HG03066 (cell line): ENCODE measurements around the gene HPS1.

ENCODE experiments used
- ATAC-seq: cut with Tn5 transposase; IDR thresholded peaks from one replicate; pipeline ENCODE4 v1.9.1; 2021; ENCODE audit warnings: low read depth; ENCODE audit not compliant: unreplicated experiment

HPS1 gene

DNA sequence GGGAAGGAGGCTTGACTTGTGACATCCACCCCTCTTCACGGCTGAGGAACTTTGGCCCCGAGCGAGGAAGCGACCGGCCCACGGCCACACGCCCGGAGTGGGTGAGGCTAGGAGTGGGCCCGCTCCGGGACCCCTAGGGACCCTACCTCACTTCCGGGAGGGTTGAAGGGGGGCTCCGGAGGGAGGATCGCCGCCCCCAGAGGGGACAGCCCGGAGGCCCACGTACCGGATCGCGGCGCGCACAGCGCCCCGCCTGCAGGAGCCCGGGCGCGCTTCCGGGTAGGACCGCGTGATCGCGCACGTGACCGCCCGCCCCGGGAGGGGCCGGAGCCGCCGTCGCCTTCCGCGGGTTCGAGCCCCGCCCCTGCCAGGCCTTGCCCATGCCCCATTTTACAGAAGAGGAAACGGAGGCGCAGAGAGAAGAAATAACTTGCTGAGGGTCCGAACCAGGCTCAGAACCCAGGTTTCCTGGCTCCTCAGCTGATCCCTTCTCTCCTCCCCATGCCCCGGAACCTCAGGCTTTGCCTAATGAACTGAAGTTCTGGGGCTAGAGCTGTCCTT, at the start of gene HPS1:
TSS of gene HPS1 (minus strand) at position 275 of the 561 bp plus-strand sequence. CDS start 3,695 bp downstream, outside the sequence.
- peak; percentile 74 for ATAC-seq

DNA sequence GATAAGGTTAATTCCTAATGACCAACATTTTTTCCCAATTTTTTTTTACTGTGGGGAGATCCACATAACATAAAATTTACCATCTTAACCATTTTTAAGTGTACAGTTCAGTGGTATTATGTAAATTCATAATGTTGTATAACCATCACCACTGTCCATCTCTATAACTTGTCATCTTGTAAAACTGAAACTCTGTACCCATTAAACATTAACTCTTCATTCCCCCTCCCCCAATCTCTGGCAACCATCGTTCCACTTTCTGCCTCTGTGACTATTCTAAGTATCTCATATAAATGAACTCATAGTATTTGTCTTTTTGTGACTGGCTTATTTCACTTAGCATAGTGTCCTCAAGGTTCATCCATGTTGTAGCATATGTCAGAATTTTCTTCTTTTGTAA, 46.0 kb upstream of the HPS1 start:
- peak; percentile 86 for ATAC-seq

DNA sequence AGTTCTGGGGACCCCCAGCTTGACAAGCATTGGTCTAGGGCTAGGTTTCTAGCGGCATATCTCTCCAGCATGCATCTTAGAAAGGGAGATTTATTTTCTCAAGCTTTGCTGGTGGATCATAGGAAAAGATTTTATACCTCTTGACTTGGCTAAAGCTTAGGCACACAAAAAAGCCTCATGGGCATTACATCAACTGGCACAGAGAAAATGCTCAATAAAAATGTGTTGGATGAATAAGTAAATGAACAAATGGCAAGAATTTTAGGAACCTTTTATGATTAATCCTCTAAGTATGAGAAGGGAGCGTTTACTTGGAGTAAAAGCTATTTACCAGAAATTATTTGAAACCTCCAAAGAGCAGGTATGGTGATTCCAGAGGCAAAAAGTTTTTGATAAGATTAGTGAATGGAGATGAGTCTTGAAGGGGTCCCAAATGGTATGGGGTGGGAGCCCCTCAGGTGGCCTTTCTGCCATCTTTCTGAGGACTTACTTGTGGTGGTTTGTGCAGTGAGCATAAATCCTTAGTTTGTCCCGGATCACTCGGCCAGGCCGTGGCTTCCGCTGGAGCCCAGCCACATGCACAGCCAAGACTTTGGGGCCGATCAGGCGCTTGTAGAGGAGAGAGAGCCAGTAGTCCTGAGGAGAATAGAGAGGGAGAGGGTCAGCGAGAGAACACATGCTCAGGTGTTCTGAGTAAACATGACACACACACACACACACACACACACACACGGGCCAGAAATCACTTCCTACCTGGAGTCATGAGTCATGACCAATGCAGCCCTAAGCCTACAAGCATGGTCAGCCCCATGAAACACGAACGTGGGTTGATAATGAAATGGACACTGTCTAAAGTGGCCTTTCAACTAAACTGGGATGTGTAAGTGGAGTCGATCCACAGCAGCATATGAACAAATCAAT, 43.1 kb upstream of the HPS1 start:
- ATAC-seq, result no peak

DNA sequence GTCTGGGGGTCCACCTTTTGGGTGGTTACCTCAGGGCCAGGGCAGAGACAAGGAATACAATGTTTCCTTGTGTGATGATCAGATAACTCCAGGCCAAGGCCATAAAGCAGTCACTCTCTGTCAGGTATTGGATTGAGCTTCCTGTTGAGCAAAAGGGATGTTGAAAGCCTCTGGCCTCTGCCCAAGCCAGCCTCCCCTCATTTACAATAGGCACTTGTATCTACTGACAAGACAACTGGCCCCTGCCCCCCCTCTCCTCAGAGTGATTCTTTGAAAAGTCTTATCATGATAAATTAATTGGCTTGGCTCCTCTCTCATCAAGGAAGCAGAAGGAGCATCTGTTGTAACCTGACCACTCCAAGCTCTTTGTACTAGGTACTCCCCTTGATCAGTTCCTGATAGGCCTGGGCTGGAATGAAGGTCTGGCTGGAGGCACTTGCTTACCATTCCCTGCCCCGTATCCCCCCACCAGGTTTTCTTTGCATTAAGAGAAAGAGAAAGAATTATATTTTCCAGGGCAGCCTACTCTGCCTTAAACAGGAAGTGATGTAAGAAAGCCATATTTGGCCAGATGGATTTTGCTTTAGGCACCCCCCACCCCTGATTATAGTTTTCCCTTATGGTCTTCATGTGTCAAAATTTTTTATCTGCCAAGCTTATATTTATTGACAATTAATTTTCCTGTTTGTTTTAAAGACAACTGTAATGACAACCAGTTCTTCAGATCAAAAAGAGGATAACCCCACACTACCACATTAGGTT, 42.1 kb upstream of the HPS1 start:
- ATAC-seq, result no peak

DNA sequence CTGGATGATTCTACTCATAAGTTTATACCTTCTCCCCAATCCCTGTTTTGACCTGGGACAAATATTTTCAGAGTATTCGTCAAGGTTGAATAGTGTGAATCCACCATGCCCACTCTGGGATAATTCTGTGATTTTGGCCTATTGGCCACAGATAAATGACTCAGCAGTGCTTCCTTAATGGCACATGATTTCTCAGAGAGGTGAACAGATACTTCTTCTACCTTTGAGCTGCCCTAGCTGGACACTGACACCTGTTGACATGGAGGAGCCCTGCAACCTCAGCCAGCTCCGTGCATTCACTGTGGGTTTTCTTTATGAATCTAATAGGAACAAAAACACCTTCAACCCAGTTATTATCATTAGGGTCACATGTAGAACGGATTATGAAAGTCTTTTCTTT, 40.9 kb upstream of the HPS1 start:
- ATAC-seq, result no peak

DNA sequence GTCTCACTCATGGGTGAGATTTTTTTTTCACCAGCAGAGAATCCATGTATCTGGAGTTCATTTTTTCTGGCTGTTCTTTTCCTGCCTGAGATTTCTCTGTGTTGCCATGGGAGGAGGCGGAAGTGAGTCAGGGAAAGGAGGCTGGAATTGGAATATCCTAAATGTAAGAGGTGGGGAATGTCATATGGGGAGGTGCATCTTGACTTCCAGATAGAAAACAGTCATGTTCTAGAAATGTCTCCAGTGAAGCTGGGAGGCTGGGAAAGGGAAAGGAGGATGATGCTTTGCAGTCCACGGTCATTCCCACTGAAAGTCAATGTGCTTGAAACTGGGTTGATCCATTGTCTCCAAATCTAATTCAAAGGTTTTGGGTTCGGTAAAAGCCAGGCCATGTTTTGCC, 39.7 kb upstream of the HPS1 start:
- ATAC-seq, result no peak

DNA sequence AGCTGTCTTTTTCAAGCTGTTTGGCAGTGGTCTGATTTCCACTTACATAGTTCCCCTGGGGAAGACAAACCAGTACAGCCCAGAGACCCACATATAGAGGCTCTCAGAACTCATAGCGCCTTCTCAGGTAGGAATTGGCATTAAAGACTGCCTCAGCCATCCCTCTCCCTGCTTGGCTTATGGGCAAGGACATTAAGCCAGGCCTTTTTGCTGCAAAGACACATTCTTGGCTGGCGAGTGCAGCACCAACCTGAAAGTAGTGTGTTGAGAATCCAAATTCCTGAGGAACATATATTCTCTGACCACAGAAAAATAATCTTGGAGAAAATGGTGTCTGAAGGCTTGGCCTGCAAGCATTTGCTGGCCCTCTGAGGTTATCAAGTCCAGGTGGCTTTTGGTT, 39.2 kb upstream of the HPS1 start:
- no peak for ATAC-seq

DNA sequence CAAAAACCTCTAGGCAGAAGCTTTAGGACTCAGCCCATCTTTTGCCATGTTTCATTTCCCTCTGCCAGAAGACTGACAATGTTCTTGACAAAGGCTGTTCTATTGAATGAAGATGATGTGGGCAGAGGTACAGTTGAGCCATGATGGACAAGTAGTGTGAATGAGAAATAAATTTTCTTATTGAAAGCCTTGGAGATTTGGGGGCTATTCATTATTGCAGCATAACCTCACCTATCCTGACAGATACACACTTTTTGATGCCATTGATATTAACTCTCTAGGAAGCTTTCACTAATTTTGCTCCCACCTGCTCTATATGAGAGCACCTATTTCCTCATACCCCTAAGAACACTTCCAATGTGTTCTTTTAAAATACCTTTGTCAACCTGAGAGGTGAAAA, 36.9 kb upstream of the HPS1 start:
- no peak for ATAC-seq

DNA sequence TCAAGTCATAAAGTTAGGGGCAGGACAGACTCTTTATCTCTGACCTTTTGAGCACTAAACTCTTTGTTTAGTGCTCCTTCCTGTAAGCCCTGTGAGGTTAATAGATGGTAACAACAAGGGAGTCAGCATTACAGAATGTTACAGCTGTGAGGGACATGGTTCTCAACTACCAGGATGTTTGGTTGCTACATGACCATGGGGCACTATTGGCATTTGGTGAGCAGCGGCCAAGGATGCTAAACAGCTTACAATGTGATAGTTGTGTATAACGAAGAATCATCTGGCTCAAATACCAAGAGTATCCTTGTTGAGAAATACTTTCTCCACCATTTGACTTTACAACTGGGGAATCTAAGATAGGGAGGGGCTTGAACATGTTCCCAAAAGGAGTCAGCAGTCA, 35.4 kb upstream of the HPS1 start:
- ATAC-seq, result no peak

DNA sequence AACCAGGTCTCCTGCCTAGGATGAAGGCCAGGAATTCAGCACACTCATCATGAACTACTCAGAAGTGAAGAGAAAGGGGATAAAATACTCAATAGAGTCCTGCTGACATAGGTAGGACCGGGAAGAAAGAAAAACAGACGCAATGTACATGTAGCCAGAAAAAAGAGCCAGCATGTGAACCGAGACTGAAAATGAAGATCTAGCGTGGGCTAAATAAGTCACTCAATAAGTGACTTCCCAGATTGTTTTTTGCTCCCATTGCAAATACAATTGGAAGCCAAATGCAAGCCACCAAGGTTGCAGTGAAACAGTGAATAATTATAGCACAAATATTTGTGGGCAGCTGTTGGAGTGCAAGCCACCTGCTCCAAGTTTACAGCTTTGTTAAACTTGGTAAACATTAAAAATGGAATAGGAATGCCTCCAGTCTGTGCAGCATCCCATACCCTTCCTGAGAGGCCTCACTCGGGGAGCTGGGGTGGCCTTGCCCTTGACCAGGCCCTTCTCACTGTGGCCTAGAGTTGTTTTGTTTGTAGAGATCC, 34.7 kb upstream of the HPS1 start:
- ATAC-seq, result no peak

DNA sequence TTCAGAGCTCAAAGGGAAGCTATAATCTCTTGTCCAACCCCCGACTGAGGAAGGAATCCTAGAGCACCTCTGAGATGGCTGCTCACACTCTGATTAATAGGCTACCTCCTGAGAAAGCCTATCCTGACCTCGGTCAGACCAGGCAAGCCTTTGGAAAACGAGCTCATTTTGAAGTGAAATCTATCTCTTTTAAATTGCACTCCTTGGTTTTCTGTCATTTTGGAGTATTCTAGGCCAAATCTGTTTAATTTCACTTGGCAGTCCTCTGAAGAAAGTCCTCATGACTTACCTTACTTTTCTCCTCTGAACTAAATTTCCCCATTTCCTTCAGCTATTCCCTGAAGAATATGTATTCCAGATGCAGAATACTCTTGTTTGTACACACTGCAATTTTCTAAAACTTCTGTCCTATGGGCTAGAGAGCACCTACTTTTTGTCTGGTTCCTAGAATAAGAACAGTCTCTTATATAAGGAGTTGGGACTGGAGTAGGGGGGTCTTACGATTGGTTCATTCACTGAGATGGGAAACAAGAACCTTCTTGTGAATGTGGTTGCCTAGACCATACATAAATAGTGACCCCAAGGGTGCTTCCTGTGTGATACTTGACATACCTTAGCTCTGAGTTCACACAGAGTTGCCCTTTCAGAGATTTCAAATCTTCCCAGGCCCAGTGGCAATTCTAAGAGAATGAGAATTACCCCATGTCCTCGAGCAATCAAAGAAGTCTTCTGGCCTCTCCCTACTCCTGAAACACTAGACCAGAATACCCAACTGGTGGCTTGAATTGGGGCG, 31.9 kb upstream of the HPS1 start:
- ATAC-seq, result no peak

DNA sequence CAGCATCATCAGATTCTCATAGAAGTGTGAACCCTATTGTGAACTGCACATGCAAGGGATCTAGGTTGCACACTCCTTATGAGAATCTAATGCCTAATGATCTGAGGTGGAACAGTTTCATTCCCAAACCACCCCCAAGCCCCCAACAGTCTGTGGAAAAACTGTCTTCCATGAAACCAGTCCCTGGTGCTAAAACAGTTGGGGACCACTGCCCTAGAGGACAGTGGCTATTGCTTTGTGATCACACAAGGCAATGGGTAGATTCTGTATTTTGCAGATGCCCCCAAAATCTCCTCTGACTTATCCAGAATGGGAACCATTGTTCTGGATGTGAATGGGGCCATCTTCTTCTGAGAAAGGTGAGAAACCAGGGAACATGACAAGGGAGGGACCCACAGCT, 31.1 kb upstream of the HPS1 start:
- no peak for ATAC-seq

DNA sequence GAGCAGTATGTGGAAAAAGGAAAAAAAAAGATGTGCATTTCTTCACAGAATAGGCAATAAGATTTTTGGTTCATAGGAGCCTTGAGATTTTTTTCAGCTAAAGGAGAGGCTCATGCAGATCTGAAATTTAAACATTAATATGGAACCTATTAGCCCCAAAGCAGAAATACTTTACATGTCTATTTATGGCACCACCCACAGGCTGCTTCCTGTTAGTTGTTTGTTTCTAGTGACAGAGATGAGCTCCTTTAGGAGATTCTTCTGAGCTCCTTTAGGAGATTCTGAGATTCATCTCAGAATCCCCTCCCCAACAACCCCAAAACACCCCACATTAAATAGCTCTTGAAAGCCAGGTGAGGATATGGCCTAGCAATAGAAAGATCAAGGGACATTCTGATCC, 27.9 kb upstream of the HPS1 start:
- ATAC-seq, result peak; percentile 51

DNA sequence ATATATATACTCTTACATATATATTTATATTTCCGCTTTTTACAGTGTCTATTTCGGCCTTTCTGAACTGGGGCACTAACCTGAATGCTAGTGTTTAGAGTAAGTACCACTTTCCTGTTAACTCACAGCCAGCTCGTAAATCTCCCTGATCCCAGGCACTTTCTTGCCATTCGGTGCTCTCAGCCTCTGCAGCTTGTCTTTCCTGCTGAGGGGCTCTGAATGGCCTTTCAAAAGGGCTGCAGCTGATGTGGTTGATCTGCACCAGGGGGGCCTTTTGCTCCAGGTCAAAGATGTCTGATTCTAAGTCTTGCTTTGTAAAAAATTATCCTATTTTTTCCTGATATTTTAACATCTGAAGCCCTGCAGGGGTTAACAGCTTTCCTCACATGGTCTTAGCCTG, 25.5 kb upstream of the HPS1 start:
- no peak for ATAC-seq

DNA sequence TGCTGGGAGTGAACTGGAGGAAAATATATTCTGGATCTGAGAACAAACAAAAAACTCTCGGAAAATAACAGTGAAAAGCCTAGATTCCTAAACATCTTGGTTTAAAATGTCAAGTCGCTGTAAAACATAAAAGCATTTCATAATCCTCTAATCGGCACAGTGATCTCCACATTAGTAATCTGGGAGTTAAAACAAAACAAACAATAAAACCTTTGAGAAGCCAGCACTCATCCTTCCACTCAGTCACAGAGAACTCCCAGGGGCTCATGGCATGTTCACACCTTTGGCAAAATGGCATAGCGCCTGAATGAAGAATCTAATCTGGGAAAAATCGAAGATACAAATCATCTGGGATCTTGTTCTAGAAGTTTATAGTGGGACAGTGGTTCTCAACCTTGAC, 24.1 kb upstream of the HPS1 start:
- no peak for ATAC-seq

DNA sequence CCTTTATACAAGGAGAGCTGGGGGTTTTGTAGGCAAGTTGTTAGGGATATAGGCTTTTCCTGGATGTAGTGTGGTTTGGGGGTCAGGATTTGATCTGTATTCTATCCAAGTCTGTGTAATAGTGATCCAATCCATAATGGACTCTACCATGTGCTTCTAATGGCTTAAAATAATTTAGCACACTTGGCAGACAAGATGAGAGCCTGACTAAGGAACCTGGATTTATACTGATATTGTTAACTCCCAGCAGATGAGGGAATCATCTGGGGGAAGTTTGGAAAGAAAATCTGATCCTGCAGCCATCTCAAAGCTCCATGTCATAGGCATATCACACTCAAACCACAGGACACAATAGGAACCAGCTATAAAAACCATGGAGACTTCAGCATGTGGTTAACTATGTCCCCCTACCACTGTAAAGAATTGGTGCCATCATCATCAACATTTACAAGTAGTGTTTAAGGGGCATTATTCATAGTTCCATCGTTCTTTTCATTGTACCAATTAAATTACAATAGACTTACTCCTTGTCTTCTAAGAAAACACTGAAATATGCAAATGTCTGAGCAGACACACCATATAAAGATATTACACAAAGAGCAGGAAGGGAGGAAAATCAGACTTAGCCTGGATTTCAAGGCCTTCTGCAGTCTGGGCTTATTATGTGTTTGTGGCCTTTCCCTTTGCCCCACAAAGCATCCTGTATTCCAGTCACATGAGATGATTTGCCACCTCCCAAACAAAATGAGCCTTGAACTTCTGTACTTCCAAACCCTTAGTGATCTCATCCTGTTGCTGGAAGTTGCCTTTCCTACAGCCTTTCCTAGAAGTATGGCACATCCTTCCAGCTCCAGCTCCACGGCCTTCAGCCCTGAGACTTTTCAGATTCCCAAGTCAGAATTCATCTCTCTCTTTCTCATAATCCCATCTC, 22.5 kb upstream of the HPS1 start:
- no peak for ATAC-seq

DNA sequence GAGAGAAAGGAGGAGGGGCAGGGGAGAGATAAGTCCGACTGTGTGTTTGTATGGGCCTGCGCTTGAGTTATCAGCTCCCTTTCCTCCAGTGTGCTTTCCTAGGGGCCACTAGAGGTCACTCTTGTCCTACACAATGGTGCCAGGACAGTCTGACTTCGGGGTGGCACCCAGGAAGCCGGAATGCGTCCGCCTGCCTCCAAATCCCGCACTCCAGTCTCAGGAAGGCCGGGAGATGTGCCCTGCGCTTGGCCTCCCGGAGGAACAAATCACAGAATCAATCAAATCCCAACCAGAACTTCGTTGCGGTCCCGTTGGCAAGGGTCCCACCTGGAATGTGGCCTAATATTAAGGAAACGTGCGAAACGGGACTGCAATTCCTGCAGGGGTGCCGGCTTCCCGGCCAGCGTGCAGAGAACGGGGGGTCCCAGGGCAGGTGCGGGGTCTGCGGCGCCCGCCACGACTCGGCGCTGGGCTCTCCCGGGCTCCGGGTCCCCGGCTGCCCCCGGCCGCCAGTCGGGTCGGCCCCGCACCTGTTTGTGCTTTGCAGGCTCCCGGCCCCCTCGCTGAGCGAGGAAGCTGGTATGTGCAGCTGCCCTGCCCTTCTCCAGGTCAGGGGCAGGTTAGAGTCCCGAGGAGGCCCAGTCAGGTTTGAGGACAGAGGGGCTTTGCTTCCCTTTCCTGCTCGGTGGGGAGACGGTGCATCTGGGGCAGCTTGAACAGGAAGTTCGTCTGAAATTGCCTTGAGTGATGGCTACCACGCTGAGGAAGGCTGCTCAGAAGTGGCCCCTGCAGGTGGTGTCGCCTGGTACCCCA, 21.0 kb upstream of the HPS1 start:
- peak; percentile 97 for ATAC-seq

DNA sequence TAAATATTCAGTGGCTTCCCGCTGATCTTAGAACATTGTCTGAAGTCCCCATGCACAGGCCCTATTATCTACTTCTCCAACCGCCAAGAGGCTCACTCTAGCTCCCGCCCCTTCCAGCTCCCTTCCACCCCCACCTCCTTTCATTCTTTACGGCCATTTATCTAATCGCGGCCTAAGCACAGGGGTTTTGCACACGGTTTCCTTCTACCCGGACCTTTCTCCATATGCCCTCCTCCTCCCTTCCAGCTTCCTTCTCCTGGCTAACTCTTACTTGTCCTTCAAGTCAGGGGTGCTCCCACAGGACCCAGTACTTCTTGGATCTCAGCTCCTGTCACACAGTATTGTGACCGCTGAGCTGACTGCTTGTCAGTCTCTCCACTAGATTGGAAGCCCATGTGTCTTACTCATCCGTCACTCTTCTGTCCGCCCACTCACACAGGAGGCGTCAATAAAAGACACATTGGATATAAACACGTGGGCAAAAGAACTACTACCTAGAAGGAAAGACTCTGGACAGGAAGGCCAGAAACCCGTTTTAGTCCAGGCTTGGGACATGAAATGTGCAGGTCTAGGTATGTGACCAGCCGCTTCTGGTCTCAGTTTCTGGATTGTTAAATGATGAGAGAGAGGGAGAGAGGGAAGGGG, 20.2 kb upstream of the HPS1 start:
- no peak for ATAC-seq
